Myometrial cell (primary cell): Measurements from ENCODE around the gene SSX3. TPM values are rescaled to one million over a fixed set of nuclear protein-coding genes. Genes with fewer than 3 reads are reported as not detected.

Experiments used
- total RNA-seq: library from RNA; depleted of rRNA; stranded (reverse); fragments of >200 nt; gene quantifications from 2 replicates; pipeline ENCODE4 v1.2.3, GENCODE V29; 2015

The SSX3 gene, protein sequence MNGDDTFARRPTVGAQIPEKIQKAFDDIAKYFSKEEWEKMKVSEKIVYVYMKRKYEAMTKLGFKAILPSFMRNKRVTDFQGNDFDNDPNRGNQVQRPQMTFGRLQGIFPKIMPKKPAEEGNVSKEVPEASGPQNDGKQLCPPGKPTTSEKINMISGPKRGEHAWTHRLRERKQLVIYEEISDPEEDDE
- total RNA-seq: not detected in 2 replicates

DNA sequence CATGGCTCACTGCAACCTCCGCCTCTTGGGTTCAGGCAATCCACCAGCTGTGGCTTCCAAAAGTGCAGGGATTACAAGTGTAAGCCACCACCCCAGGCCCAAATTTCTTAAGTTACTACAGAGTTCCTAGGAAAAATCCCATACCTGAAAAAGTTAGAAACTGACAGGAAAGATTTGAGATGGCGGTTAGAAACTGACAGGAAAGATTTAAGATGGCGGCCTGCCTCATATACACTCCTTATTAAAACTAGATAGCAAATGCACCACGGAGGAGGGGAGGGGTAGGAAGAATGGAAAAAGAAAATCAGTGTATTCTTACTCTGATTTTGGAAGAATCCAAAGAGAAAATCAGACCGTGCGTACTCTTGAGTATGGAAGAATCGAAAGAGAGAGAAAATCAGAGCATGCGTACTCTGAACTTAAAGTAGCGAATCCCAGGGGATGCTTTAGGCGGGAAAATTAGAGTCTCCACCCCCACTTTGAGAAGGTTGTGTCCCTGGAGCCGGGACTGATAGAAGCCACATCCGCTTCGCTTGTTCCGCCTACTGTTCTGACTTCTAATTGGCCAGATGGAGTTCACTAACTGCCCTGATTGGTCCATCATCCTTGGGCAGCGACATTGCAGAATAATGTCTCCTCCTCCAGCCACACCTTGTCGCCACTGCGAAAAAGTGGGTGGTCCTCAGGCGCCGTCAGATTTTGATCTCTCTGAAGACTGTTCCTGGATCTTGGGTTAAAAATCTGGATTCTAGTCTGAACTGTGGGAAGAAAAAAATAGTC, at the start of gene SSX3:
SSX3 (minus strand) TSS at position 389 of the 780 bp plus-strand sequence. CDS start 1,454 bp downstream, outside the sequence.

DNA sequence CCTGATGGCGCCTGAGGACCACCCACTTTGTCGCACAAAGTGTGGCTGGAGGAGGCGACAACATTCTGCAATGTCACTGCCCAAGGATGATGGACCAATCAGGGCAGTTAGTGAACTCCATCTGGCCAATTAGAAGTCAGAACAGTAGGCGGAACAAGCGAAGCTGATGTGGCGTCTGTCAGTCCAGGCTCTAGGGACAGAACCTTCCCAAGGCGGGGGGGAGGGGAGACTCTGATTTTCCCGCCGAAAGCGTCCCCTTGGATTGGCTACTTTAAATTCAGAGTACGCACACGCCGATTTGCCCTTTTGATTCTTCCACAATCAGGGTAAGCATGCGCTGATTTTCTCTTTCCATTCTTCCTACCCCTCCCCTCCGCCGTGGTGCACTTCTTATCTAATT, 26.7 kb upstream of the SSX3 start, which contains the start of gene SSX4:
SSX4 (plus strand) TSS at position 301 of the 400 bp plus-strand sequence. CDS start 515 bp downstream, outside the sequence.

Other genes starting within 250 kb of the SSX3 start
- gene SPACA5B, start 226.1 kb downstream of the SSX3 start, total RNA-seq: not detected in 2 replicates
- not detected in 2 replicates for gene SSX5, start 159.9 kb downstream of the SSX3 start, total RNA-seq
- not detected in 2 replicates for gene SSX1, start 101.3 kb downstream of the SSX3 start, total RNA-seq
- gene SSX4, start 26.8 kb upstream of the SSX3 start, total RNA-seq: not detected in 2 replicates
- not detected in 2 replicates for gene SSX4B, start 55.3 kb upstream of the SSX3 start, total RNA-seq
- 62.4 and 76.1 TPM in 2 replicates for gene SLC38A5, start 113.6 kb upstream of the SSX3 start, total RNA-seq
- gene FTSJ1, start 119.5 kb upstream of the SSX3 start, total RNA-seq: 119 and 132 TPM in 2 replicates
- 10.5 and 20.2 TPM in 2 replicates for gene PORCN, start 152.3 kb upstream of the SSX3 start, total RNA-seq
- gene EBP, start 165.1 kb upstream of the SSX3 start, total RNA-seq: 204 and 222 TPM in 2 replicates
- gene TBC1D25, start 183.0 kb upstream of the SSX3 start, total RNA-seq: 8.7 and 10.7 TPM in 2 replicates
- 299 and 329 TPM in 2 replicates for gene RBM3, start 217.8 kb upstream of the SSX3 start, total RNA-seq
- 163 and 169 TPM in 2 replicates for gene WDR13, start 240.8 kb upstream of the SSX3 start, total RNA-seq